Upper lobe of left lung (tissue), 6 donors: ENCODE measurements around the gene SNTG2. TPM values are rescaled to one million over a fixed set of nuclear protein-coding genes. Genes with fewer than 3 reads are reported as not detected.

ENCODE experiments used
- ATAC-seq, 2 donors: fragments of 200-7000 bp; cut with Tn5 transposase; one replicate each; pipeline ENCODE4 v1.9.1; 2022; ENCODE audit warnings: mild to moderate bottlenecking in 2 of 2, moderate library complexity in 2 of 2; ENCODE audit not compliant: low FRiP score in 2 of 2
- DNase-seq, 2 donors: peaks; one replicate each; pipeline ENCODE4 v3.0.0-alpha.2; 2019 to 2020
- H3K27ac ChIP-seq, 4 donors: fragments of 200-600 bp; sonication (generic); one replicate each; pipeline ENCODE4 v1.5.1; 2016 to 2019
- H3K27me3 ChIP-seq, 4 donors: fragments of 200-600 bp; sonication (generic); one replicate each; pipeline ENCODE4 v1.5.1; 2017 to 2019
- H3K36me3 ChIP-seq, 4 donors: fragments of 200-600 bp; sonication (generic); one replicate each; pipeline ENCODE4 v1.5.1; 2016 to 2019
- H3K4me1 ChIP-seq, 4 donors: fragments of 200-600 bp; sonication (generic); one replicate each; pipeline ENCODE4 v1.5.1; 2018 to 2019
- H3K4me3 ChIP-seq, 4 donors: fragments of 200-600 bp; sonication (generic); one replicate each; pipeline ENCODE4 v1.5.1; 2017 to 2019; ENCODE audit warnings: mild to moderate bottlenecking in 2 of 4, moderate library complexity in 1 of 4
- H3K9me3 ChIP-seq, 4 donors: fragments of 200-600 bp; sonication (generic); one replicate each; pipeline ENCODE4 v1.5.1; 2018 to 2019
- CTCF ChIP-seq, 6 experiments: fragments of 450-650 bp in 4 of 6; fragments of 200-600 bp in 2 of 6; sonication (generic) in 2 of 6; IDR thresholded peaks; one replicate each; pipeline ENCODE4 v1.5.1; 2016 to 2019; ENCODE audit warnings: antibody characterized with exemption in 6 of 6
- EP300 ChIP-seq, 4 donors: sonication (generic); formaldehyde crosslinking; IDR thresholded peaks; one replicate each; pipeline ENCODE4 v1.5.1; 2017; ENCODE audit warnings: antibody characterized with exemption in 4 of 4, control low read depth in 2 of 4
- POLR2A ChIP-seq, 4 donors: fragments of 450-650 bp; IDR thresholded peaks; one replicate each; pipeline ENCODE4 v1.5.1; 2016 to 2017; ENCODE audit warnings: antibody characterized with exemption in 4 of 4, mild to moderate bottlenecking in 2 of 4
- POLR2AphosphoS5 ChIP-seq, 2 donors: sonication (generic); formaldehyde crosslinking; IDR thresholded peaks; one replicate each; pipeline ENCODE4 v1.5.1; 2017; ENCODE audit warnings: antibody characterized with exemption in 2 of 2
- WGBS, 2 donors: methylation state at CpG; one replicate each; pipeline ENCODE4 v1.1.5; 2017 to 2018; 5-methylcytosine and 5-hydroxymethylcytosine counted together
- total RNA-seq, 6 donors: library from RNA; depleted of rRNA in 4 of 6; stranded (reverse); fragments of >200 nt in 4 of 6; gene quantifications; one replicate each; pipeline versions ENCODE4 v1.1.0 to v1.2.1, GENCODE V29; 2016 to 2021
- donor health status: DM: no; HTN: no; CAD: no; lungs with moderate emphysema.
- donor health status: DM: no; HTN: yes; CAD: no; lungs with severe emphysema.

Gene SNTG2
- total RNA-seq, 6 donors from 2014 or later, result 1.1 to 13.6 (median 3.0) TPM

GRCh38 chr2:1079873-1080799 is 129.5 kb downstream of the SNTG2 start:
- no peak overlapping the region for H3K27ac ChIP-seq
- H3K4me1 ChIP-seq, result no peaks in the 10 kb centered on the region
- H3K9me3 ChIP-seq, result no peaks in the 10 kb centered on the region
- TF ChIP-seq CTCF (IDR thresholded peaks at IDR 0.05) (no peak), POLR2AphosphoS5 (IDR thresholded peaks at IDR 0.05) (no peak), POLR2A (IDR thresholded peaks at IDR 0.05) (no peak), EP300 (IDR thresholded peaks at IDR 0.05) (no peak)
- H3K36me3 ChIP-seq, result no peaks in the 10 kb centered on the region
- WGBS, 2 donors, result 86 to 87% methylated on average over 13 to 15 of the region's 15 CpGs
- DNase-seq (peak in 1 of 2 donors; percentile 54), ATAC-seq (no peak)
- no peaks in the 10 kb centered on the region for H3K27me3 ChIP-seq
- H3K4me3 ChIP-seq, result no peak overlapping the region

GRCh38 chr2:1081451-1082225 is 131.0 kb downstream of the SNTG2 start:
- H3K27me3 ChIP-seq, result no peaks in the 10 kb centered on the region
- H3K27ac ChIP-seq, result no peak overlapping the region
- no peaks in the 10 kb centered on the region for H3K9me3 ChIP-seq
- no peaks in the 10 kb centered on the region for H3K36me3 ChIP-seq
- peak in 1 of 2 donors; percentile 4 for ATAC-seq
- peak in 1 of 2 donors; percentile 58 for DNase-seq
- H3K4me3 ChIP-seq, result no peak overlapping the region
- no peaks in the 10 kb centered on the region for H3K4me1 ChIP-seq
- TF ChIP-seq POLR2A (IDR thresholded peaks at IDR 0.05), result no peak
- no peak for TF ChIP-seq CTCF (IDR thresholded peaks at IDR 0.05)
- TF ChIP-seq POLR2AphosphoS5 (IDR thresholded peaks at IDR 0.05), result no peak
- no peak for TF ChIP-seq EP300 (IDR thresholded peaks at IDR 0.05)
- 61 to 69% methylated on average over 11 to 14 of the region's 14 CpGs for WGBS, 2 donors

- Histone ChIP-seq H3K27ac (no peak overlapping the region), H3K4me3 (no peak overlapping the region), H3K36me3 (no peaks in the 10 kb centered on the region), H3K27me3 (no peaks in the 10 kb centered on the region), H3K4me1 (no peaks in the 10 kb centered on the region), H3K9me3 (no peaks in the 10 kb centered on the region)
- peak in 1 of 2 donors; percentile 59 for DNase-seq
- TF ChIP-seq POLR2AphosphoS5 (IDR thresholded peaks at IDR 0.05) (no peak), POLR2A (IDR thresholded peaks at IDR 0.05) (no peak), EP300 (IDR thresholded peaks at IDR 0.05) (no peak), CTCF (IDR thresholded peaks at IDR 0.05) (no peak)
- 78 to 80% methylated on average over 12 to 17 of the region's 17 CpGs for WGBS, 2 donors
- ATAC-seq, result no peak
Measured at GRCh38 chr2:1082456-1083205, 132.0 kb downstream of the SNTG2 start.

- H3K36me3 ChIP-seq, result no peaks in the 10 kb centered on the region
- H3K27me3 ChIP-seq, result no peaks in the 10 kb centered on the region
- WGBS, 2 donors, result 77 to 80% methylated on average over 6 of the region's 6 CpGs
- DNase-seq (no peak), ATAC-seq (no peak)
- no peaks in the 10 kb centered on the region for H3K4me1 ChIP-seq
- H3K9me3 ChIP-seq, result no peaks in the 10 kb centered on the region
- H3K27ac ChIP-seq, result no peak overlapping the region
- TF ChIP-seq POLR2A (IDR thresholded peaks at IDR 0.05) (no peak), POLR2AphosphoS5 (IDR thresholded peaks at IDR 0.05) (no peak), CTCF (IDR thresholded peaks at IDR 0.05) (no peak), EP300 (IDR thresholded peaks at IDR 0.05) (no peak)
- H3K4me3 ChIP-seq, result no peak overlapping the region
Measured at GRCh38 chr2:1088192-1088860, 137.7 kb downstream of the SNTG2 start.
